Breast epithelium (tissue), 4 donors: ENCODE results near the gene APLP2. TPM values are rescaled to one million over a fixed set of nuclear protein-coding genes. Genes with fewer than 3 reads are reported as not detected.

ENCODE experiments used
- DNase-seq, 2 donors: peaks; one replicate each; pipeline ENCODE4 v3.0.0-alpha.2; 2019; ENCODE audit warnings: low spot score in 2 of 2
- H3K27ac ChIP-seq, 2 donors: fragments of 200-600 bp; sonication (generic) in 1 of 2; one replicate each; pipeline ENCODE4 v1.5.1; 2016 to 2019; ENCODE audit warnings: mild to moderate bottlenecking in 1 of 2
- H3K27me3 ChIP-seq, 2 donors: fragments of 200-600 bp; sonication (generic) in 1 of 2; one replicate each; pipeline versions ENCODE4 v1.5.1 to v1.6.0; 2017 to 2019; ENCODE audit warnings: control low read depth in 1 of 2, mild to moderate bottlenecking in 1 of 2
- H3K36me3 ChIP-seq: fragments of 200-600 bp; one replicate; pipeline ENCODE4 v1.5.1; 2019
- H3K4me1 ChIP-seq, 2 donors: fragments of 200-600 bp; sonication (generic); one replicate each; pipeline ENCODE4 v1.5.1; 2016 to 2019; ENCODE audit warnings: control low read depth in 1 of 2
- H3K4me3 ChIP-seq, 3 donors: fragments of 200-600 bp; sonication (generic); 1 replicate in 2 of 3; 2 replicates in 1 of 3; pipeline ENCODE4 v1.5.1; 2016 to 2019; ENCODE audit warnings: mild to moderate bottlenecking in 3 of 3, moderate library complexity in 2 of 3
- H3K9me3 ChIP-seq, 2 donors: fragments of 200-600 bp; sonication (generic) in 1 of 2; one replicate each; pipeline ENCODE4 v1.5.1; 2016 to 2019; ENCODE audit warnings: control low read depth in 1 of 2
- CTCF ChIP-seq, 3 donors: fragments of 450-650 bp; IDR thresholded peaks; one replicate each; pipeline ENCODE4 v1.5.1; 2016 to 2017; ENCODE audit warnings: antibody characterized with exemption in 3 of 3, mild to moderate bottlenecking in 3 of 3, moderate library complexity in 3 of 3
- POLR2A ChIP-seq: fragments of 450-650 bp; IDR thresholded peaks from one replicate; pipeline ENCODE4 v1.6.1; 2016; ENCODE audit warnings: antibody characterized with exemption, mild to moderate bottlenecking, moderate library complexity
- POLR2AphosphoS5 ChIP-seq, 3 donors: sonication (generic); formaldehyde crosslinking; IDR thresholded peaks; one replicate each; pipeline ENCODE4 v1.6.1; 2017; ENCODE audit warnings: antibody characterized with exemption in 3 of 3
- intact Hi-C: fragments of 100-400 bp; cut with DNase I; formaldehyde crosslinking; loops from one replicate; pipeline ENCODE4 v1.15.1; 2023; ENCODE audit warnings: low total_unique reads
- total RNA-seq, 3 donors: library from RNA; depleted of rRNA; stranded (reverse); fragments of >200 nt; gene quantifications; one replicate each; pipeline ENCODE4 v1.1.0, GENCODE V29; 2016

Gene APLP2
- total RNA-seq, 3 donors from 2014 or later: 305 to 560 (median 418) TPM

DNA sequence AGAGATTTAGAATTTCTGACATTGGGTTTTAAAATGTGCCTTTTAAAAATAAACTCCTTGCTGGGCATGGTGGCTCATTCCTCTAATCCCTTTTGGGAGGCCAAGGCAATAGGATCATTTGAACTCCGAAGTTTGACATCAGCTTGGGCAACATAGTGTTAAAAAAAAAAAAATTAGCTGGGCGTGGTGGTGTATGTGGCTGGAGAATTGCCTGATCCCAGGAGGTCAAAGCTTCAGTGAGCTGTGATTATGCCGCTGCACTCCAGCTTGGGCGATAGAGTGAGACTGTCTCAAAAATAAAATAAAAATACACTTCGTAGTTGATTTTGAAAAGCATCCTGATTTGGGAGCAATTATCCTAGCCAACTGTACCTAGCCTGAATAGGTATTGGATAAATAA lies 3.4 kb upstream of the APLP2 start:
- Histone ChIP-seq H3K9me3 (no peaks in the 10 kb centered on the region), H3K4me1 (peaks cover 0 to 10% of the 10 kb centered on the region in 2 donors), H3K36me3 (no peaks in the 10 kb centered on the region), H3K27ac (no peak overlapping the region), H3K27me3 (no peaks in the 10 kb centered on the region), H3K4me3 (no peak overlapping the region)
- TF ChIP-seq POLR2AphosphoS5 (IDR thresholded peaks at IDR 0.05) (no peak), POLR2A (no peak), CTCF (IDR thresholded peaks at IDR 0.05) (no peak)
- DNase-seq: no peak
- intact Hi-C loops: loop anchor here (10.0 kb wide), 1 partner anchor 52 kb away; no protein-coding TSS in a partner anchor

- peak overlapping the region; percentile 94 to 96 for H3K27ac ChIP-seq
- H3K9me3 ChIP-seq: no peaks in the 10 kb centered on the region
- H3K4me3 ChIP-seq: peak overlapping the region; percentile 82 to 97 (median 89)
- no peak for DNase-seq
- peaks cover 0 to 17% of the 10 kb centered on the region in 2 donors for H3K4me1 ChIP-seq
- no peaks in the 10 kb centered on the region for H3K27me3 ChIP-seq
- H3K36me3 ChIP-seq: no peaks in the 10 kb centered on the region
- no peak for TF ChIP-seq POLR2A
- no peak for TF ChIP-seq CTCF (IDR thresholded peaks at IDR 0.05)
- TF ChIP-seq POLR2AphosphoS5 (IDR thresholded peaks at IDR 0.05): no peak
- intact Hi-C loops: loop anchor here (10.0 kb wide), 1 partner anchor 54 kb away; no protein-coding TSS in a partner anchor
Measured at GRCh38 chr11:130068546-130068985, 1.1 kb upstream of the APLP2 start.

DNA sequence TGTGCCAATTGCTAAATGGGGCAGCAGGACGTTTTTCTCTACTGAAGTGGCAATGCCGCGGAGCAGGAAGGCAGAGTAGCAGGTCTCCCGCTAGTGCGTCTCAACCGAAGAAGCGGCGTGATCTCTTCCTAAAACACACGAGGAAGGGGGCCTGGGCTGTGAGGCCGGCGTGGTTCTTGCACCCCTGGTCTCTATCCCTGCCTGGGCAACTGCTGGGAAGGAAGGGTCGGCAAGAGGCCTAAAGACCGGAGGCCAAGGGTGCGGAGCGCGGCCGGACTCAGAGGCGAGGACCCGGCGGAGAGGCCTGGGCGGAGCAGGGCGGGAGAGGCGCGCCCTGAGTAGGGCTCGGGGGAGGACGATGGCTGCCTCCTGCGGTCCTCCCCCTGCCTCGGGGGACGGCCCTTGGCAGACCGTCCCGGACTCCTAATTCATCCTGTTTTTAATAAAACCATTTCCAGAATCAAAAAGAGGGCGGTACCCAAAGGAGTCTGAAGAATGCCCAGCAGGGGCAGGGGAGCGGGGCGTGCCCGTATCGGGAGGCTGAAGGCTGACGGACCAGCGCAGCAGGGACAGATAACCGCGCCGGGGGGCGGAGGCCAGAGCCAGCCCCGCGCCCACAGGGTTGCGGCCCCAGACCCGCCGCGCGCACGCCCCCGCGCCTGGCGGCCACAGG lies 572 bp upstream of the APLP2 start:
- peak; percentile 76 to 80 for DNase-seq
- Histone ChIP-seq H3K27me3 (no peaks in the 10 kb centered on the region), H3K27ac (peak overlapping the region; percentile 94 to 96), H3K36me3 (no peaks in the 10 kb centered on the region), H3K4me3 (peak overlapping the region; percentile 82 to 97 (median 89)), H3K9me3 (no peaks in the 10 kb centered on the region), H3K4me1 (peaks cover 0 to 17% of the 10 kb centered on the region in 2 donors)
- intact Hi-C loops: loop anchor here (10.0 kb wide), 1 partner anchor 54 kb away; no protein-coding TSS in a partner anchor
- no peak for TF ChIP-seq POLR2A
- TF ChIP-seq POLR2AphosphoS5 (IDR thresholded peaks at IDR 0.05): peak; percentile 23 to 74 (median 55)
- peak in 2 of 3 donors; percentile 6 to 35 for TF ChIP-seq CTCF (IDR thresholded peaks at IDR 0.05)

DNA sequence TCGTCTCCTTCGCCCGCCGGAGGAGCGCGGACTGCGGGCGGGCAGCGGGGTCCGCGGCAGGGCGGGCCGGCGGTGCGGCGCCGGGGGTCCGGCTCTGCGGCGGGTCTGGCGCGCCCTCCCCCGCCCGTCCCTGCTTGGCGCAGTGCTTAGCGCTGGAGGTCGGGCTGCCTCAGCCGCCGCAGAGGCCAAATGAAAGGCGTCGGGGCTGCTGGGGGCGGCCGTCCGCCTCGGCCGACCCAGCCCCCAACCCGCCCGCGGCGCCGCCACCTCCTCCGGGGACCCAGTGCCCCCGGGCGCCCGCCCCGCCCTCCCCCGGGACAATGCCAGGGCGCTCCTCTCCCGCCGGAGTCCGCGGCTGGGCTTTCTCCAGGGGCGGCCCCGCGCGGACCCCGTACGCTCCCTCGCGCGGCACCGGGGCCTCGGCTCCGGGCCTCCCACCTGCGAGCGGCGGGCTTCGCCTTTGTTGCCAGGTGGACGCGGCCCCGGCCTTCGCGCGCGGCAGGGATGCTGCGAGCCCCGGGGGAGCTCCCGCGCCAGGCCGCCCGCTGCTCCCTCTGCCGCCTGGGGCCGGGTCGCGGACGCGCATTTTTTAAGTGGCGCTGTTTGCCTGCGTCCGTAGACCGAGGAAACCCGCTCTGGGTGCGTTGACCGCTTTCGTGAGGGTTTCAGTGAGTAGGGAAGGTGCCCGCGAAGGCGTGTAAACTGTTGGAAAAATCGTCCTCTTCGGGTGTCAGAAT lies 583 bp downstream of the APLP2 start:
- intact Hi-C loops: no loop called here
- Histone ChIP-seq H3K36me3 (no peaks in the 10 kb centered on the region), H3K9me3 (no peaks in the 10 kb centered on the region), H3K27ac (peak overlapping the region; percentile 94 to 96), H3K4me1 (peaks cover 0 to 17% of the 10 kb centered on the region in 2 donors), H3K27me3 (no peaks in the 10 kb centered on the region), H3K4me3 (peak overlapping the region; percentile 82 to 97 (median 89))
- TF ChIP-seq POLR2A (no peak), POLR2AphosphoS5 (IDR thresholded peaks at IDR 0.05) (peak in 1 of 3 donors; percentile 22), CTCF (IDR thresholded peaks at IDR 0.05) (no peak)
- peak in 1 of 2 donors; percentile 57 for DNase-seq

DNA sequence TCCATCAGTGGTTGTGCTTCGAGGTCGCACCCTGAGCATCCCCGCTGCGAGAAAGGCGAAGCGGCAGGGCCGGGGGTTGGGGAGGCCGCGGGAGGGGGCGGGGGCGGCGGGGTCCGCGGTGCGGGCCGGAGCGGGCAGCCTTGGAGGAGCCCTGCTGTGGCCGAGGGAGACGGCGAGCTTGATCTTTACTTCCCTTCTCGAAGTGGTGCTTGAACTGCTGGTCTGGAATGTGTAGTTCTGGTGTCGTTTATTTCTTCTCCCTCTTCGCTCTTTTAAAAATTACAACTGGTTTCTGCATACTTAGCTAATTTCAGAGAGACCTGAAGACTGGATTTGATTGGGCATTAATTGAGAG lies 1.1 kb downstream of the APLP2 start:
- no peak for DNase-seq
- Histone ChIP-seq H3K27me3 (no peaks in the 10 kb centered on the region), H3K27ac (peak overlapping the region; percentile 94 to 96), H3K4me3 (peak overlapping the region; percentile 82 to 97 (median 89)), H3K9me3 (no peaks in the 10 kb centered on the region), H3K4me1 (peaks cover 0 to 17% of the 10 kb centered on the region in 2 donors), H3K36me3 (no peaks in the 10 kb centered on the region)
- intact Hi-C loops: no loop called here
- TF ChIP-seq POLR2AphosphoS5 (IDR thresholded peaks at IDR 0.05) (no peak), CTCF (IDR thresholded peaks at IDR 0.05) (no peak), POLR2A (no peak)
